ENCODE results near the gene SH2D5.

Gene SH2D5

DNA sequence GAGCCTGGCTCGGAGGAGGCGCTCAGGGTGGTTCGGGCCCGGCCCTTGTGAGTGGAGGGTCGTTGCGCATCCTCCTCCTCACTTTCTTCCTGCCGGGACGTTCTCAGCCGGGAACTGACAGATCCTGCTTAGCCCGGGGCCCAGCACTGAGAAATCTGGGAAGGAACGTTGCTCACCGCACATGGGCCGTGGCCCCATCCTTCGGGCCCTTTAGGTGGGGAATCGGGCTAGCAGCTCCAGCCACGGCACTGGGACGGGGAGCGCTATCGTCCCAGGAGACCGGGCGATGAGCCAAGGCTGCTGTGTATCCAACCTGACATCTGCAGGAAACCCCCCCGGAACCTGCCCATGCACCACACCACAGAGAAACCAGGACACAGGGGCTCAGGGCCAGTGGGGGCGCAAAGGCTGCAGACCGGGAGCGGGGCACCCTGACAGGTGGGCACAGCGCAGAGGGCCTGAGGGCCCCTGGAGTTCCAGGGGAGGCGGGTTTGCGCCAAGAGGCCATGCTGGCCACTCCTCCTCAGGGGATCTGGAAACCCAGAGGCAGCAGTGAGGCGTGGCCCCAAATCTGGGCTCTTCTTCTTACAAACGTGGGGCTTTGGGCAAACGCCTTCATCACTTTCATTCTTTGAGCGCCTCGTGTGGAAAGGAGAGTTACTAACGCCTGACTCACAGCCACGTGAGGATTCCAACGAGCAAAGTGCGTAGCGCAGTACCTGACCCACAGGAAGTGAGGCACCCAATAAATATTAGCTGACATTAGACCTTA lies at the start of gene SH2D5:
TSS of gene SH2D5 (minus strand) at position 116 of the 772 bp plus-strand sequence. CDS start 4,659 bp downstream, outside the sequence.
- no peaks in the 10 kb centered on the region for H3K9me3 Mint-ChIP-seq

DNA sequence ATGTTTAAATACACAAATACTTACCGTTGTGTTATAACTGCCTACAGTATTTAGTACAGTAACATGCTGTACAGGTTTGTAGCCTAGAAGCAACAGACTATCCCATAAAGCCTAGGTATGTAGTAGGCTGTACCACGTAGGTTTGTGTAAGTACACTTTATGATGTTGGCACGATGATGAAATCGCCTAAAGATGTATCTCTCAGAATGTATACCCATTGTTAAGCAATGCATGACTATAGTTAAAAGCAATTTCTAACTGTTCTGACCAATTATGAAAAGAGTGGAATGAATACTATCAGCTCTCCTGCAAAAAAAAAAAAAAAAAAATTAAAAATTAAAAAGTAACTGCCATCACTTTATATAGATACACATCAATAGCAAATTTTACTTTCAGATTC lies 43.2 kb upstream of the SH2D5 start:
- H3K4me3 Mint-ChIP-seq: no peak overlapping the region
- no peaks in the 10 kb centered on the region for H3K9me3 Mint-ChIP-seq
- H3K27me3 Mint-ChIP-seq: no peaks in the 10 kb centered on the region
- DNase-seq (no peak), ATAC-seq (no peak)
- H3K27ac Mint-ChIP-seq: no peak overlapping the region
- peaks cover 22% of the 10 kb centered on the region for H3K4me1 Mint-ChIP-seq

More for the DNA sequence above, at the start of gene SH2D5:
- DNase-seq: peak; percentile 66 to 80
- Mint-ChIP-seq H3K4me1 (peaks cover 35% of the 10 kb centered on the region), H3K4me3 (peak within 1 kb of the TSS; percentile 86 to 96), H3K27ac (peak within 1 kb of the TSS; percentile 63 to 93), H3K27me3 (peaks cover 39% of the 10 kb centered on the region)
- peak; percentile 89 for ATAC-seq

DNA sequence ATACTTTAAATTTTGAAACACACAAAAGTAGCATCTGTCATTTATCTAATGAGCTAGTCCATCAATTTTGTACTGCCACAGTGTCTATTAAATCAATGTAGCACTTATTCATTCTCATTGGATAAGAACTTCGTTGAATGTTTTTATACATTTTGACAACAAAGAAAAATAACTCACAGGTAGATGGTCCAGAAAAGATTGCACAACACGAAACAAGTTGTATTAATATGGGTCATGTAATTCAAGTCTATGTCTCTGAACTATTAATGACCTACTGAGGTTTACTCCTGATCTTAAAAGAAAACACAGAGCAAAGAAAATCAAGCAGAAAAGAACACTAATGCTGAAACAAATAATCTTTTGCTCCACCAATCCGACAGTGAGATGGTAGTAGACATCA lies 39.3 kb upstream of the SH2D5 start:
- Mint-ChIP-seq H3K9me3 (no peaks in the 10 kb centered on the region), H3K4me3 (no peak overlapping the region), H3K27me3 (no peaks in the 10 kb centered on the region), H3K27ac (no peak overlapping the region), H3K4me1 (peaks cover 7% of the 10 kb centered on the region)
- DNase-seq (no peak), ATAC-seq (no peak)

DNA sequence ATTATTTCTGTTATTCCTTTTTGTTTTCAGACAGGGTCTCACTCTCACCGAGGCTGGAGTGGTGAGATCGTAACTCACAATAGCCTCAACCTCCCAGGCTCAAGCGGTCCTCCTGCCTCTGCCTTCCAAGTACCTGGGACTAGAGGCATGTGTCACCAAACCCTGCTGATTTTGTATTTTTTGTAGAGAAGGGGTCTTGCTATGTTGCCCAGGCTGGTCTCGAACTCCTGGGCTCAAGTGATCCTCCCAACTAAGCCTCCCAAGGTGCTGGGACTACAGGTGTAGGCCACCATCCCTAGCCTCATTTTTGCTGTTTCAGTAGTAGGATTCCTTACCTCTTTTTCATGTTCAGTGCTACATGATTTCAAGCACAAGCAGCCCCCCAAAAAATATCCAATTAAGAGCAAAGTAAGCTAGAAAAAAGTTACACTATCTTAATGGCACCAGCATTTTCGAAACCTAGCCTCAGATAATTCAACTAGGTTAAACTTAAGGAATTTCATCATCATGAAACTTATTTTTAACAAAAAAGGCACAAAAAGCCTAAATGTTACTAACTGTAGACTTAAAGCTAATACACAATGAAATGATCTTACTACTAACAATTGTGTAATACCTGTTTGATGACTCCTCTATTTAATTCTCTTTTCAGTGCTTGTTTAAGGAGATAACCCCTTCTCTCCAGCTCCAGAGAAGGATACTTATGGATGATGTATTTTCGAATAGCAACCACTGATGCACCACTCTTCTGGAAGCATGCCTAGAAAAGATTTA lies 38.0 kb upstream of the SH2D5 start:
- ATAC-seq (no peak), DNase-seq (no peak)
- Mint-ChIP-seq H3K4me3 (no peak overlapping the region), H3K4me1 (no peaks in the 10 kb centered on the region), H3K27me3 (no peaks in the 10 kb centered on the region), H3K27ac (no peak overlapping the region), H3K9me3 (no peaks in the 10 kb centered on the region)

- no peak overlapping the region for H3K27ac Mint-ChIP-seq
- no peak overlapping the region for H3K4me3 Mint-ChIP-seq
- H3K4me1 Mint-ChIP-seq: no peaks in the 10 kb centered on the region
- no peaks in the 10 kb centered on the region for H3K27me3 Mint-ChIP-seq
- no peak for ATAC-seq
- H3K9me3 Mint-ChIP-seq: no peaks in the 10 kb centered on the region
- no peak for DNase-seq
These were observed 34.8 kb upstream of the SH2D5 start for GRCh38 chr1:20767271-20767670.

DNA sequence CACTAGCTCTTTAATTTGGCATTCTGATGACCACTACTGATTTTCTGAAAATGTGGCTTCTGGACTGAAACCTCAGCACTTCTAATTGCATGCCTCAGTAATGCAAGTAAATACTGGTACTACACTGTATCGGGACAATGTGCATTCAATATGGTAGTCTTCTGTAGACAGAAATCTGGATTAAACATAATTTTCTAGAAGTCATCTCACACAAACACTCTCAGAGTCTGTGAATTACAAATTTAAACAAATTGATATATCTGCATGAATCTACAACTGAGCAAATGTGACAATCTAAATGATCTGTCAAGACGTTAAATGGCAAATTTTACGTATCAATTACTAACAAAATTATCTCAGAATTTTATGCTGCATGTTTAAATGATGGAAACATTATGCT lies 30.9 kb upstream of the SH2D5 start:
- no peak overlapping the region for H3K27ac Mint-ChIP-seq
- no peaks in the 10 kb centered on the region for H3K9me3 Mint-ChIP-seq
- H3K27me3 Mint-ChIP-seq: no peaks in the 10 kb centered on the region
- no peak overlapping the region for H3K4me3 Mint-ChIP-seq
- ATAC-seq (no peak), DNase-seq (no peak)
- H3K4me1 Mint-ChIP-seq: no peaks in the 10 kb centered on the region

- Mint-ChIP-seq H3K27ac (peak overlapping the region in 1 of 2 donors; percentile 42), H3K4me3 (no peak overlapping the region), H3K9me3 (no peaks in the 10 kb centered on the region), H3K4me1 (no peaks in the 10 kb centered on the region), H3K27me3 (no peaks in the 10 kb centered on the region)
- ATAC-seq (no peak), DNase-seq (no peak)
These were observed 27.8 kb upstream of the SH2D5 start for GRCh38 chr1:20760322-20760721.

- no peak overlapping the region for H3K4me3 Mint-ChIP-seq
- H3K4me1 Mint-ChIP-seq: no peaks in the 10 kb centered on the region
- no peak overlapping the region for H3K27ac Mint-ChIP-seq
- DNase-seq (no peak), ATAC-seq (no peak)
- H3K27me3 Mint-ChIP-seq: no peaks in the 10 kb centered on the region
- H3K9me3 Mint-ChIP-seq: no peaks in the 10 kb centered on the region
These were observed 21.1 kb upstream of the SH2D5 start for GRCh38 chr1:20753589-20753988.

- DNase-seq: no peak
- no peaks in the 10 kb centered on the region for H3K4me1 Mint-ChIP-seq
- H3K27me3 Mint-ChIP-seq: no peaks in the 10 kb centered on the region
- H3K9me3 Mint-ChIP-seq: no peaks in the 10 kb centered on the region
- ATAC-seq: no peak
- H3K4me3 Mint-ChIP-seq: no peak overlapping the region
- peak overlapping the region; percentile 19 to 71 for H3K27ac Mint-ChIP-seq
These were observed 19.0 kb upstream of the SH2D5 start for GRCh38 chr1:20751462-20751990.

DNA sequence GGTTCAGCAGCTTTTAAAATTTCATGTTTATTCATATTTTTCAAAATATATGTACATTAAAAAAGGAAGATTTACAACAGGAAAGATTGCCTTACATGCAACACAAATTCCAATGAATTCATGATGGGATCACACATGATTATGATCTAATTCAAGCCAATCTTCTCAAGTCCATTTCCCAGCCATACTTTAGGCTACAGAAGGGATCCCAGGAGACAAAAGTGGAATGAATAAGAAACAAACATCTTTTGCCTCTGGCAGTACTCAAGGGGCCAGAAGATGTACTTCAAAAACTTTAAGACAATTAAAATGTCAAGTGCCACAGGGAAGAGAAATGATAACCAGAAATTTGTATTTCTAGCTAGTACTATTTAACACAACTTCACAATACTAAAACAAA lies 10.2 kb upstream of the SH2D5 start:
- peak overlapping the region in 1 of 2 donors; percentile 85 for H3K27ac Mint-ChIP-seq
- H3K4me1 Mint-ChIP-seq: no peaks in the 10 kb centered on the region
- no peak for DNase-seq
- no peaks in the 10 kb centered on the region for H3K27me3 Mint-ChIP-seq
- no peaks in the 10 kb centered on the region for H3K9me3 Mint-ChIP-seq
- no peak for ATAC-seq
- H3K4me3 Mint-ChIP-seq: no peak overlapping the region

DNA sequence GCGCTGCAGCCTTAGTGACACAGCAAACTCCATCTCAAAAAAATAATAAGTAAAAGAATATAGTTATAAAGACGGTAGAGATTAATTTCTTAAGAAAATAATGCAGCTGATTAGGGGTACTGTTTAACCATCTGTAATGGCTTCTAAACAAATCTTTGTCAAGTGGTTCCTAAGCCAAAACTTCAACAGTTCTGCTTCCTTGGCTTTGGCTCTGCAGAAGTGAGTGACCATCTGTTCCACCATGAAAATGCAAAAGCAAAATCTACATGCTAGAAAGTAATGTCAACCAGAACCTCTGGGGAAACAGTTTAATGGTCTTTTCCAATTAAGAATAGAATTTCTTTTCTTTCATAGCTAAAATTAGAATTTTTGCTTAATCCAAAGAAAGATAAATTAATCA lies 8.3 kb upstream of the SH2D5 start:
- Mint-ChIP-seq H3K9me3 (no peaks in the 10 kb centered on the region), H3K27ac (no peak overlapping the region), H3K4me3 (no peak overlapping the region), H3K4me1 (no peaks in the 10 kb centered on the region), H3K27me3 (no peaks in the 10 kb centered on the region)
- no peak for ATAC-seq
- DNase-seq: no peak

GRCh38 chr1:20739225-20739624 lies 6.7 kb upstream of the SH2D5 start:
- Mint-ChIP-seq H3K4me3 (no peak overlapping the region), H3K4me1 (no peaks in the 10 kb centered on the region), H3K27me3 (no peaks in the 10 kb centered on the region), H3K27ac (no peak overlapping the region), H3K9me3 (no peaks in the 10 kb centered on the region)
- ATAC-seq: no peak
- no peak for DNase-seq

GRCh38 chr1:20735581-20736111 lies 3.1 kb upstream of the SH2D5 start:
- Mint-ChIP-seq H3K4me1 (peaks cover 25% of the 10 kb centered on the region), H3K27ac (peak overlapping the region in 1 of 2 donors; percentile 87), H3K9me3 (no peaks in the 10 kb centered on the region), H3K27me3 (peaks cover 11% of the 10 kb centered on the region), H3K4me3 (no peak overlapping the region)
- ATAC-seq (no peak), DNase-seq (no peak)

DNA sequence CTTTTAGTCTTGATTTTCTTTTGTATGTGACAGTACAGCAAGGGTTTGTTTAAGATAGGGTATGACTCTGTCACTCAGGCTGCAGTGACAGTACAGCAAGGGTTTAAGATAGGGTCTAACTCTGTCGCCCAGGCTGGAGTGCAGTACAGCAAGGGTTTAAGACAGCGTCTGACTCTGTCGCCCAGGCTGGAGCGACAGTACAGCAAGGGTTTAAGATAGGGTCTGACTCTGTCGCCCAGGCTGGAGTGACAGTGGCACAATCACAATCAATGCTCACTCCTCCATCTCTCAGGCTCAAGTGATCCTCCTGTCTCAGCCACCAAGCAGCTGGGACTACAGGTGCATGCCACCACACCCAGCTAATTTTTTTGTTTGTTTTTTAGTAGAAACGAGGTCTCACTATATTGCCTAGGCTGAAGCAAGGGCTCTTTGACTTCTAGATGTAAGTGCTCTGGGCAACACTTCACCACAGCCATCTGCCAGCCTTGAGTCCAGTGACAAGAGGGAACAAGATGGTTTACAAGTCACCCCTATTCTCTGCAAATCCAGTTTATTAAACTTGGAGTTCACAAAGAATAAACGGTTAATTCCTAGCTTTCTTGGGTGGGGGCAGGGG lies 965 bp upstream of the SH2D5 start:
- no peaks in the 10 kb centered on the region for H3K9me3 Mint-ChIP-seq
- peak overlapping the region; percentile 27 to 63 for H3K27ac Mint-ChIP-seq
- H3K4me1 Mint-ChIP-seq: peaks cover 35% of the 10 kb centered on the region
- no peak for ATAC-seq
- peaks cover 32% of the 10 kb centered on the region for H3K27me3 Mint-ChIP-seq
- peak overlapping the region; percentile 86 to 95 for H3K4me3 Mint-ChIP-seq
- DNase-seq: no peak

DNA sequence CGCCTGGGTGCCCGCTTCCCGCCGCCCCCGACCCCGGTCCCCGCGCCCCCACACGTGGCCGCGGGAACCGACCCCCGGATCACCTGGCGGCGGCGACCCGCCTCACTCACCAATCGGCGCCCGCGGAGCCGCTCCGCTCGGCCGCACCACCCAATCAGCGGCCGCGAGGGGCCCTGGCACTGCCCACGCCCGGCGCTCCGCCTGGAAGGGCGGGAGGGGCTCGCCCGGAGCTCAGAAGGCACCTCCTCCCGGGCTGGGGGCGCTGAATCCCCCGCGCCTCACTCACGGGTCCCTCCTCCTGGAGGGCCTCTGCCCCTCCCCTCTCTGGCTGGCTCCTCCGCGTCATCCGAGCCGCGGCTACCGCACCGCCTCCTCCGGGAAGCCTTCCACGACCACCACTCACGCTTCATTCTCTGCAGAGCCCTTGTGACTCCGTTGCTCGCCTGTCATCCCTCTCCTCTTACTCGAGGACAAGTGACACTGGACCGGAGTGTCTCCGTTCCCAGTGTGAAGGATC lies 374 bp downstream of the SH2D5 start:
- H3K4me3 Mint-ChIP-seq: peak overlapping the region; percentile 86 to 95
- DNase-seq: peak; percentile 52 to 61
- H3K9me3 Mint-ChIP-seq: no peaks in the 10 kb centered on the region
- H3K4me1 Mint-ChIP-seq: peaks cover 35% of the 10 kb centered on the region
- peaks cover 40% of the 10 kb centered on the region for H3K27me3 Mint-ChIP-seq
- ATAC-seq: peak; percentile 54
- peak overlapping the region in 1 of 2 donors; percentile 93 for H3K27ac Mint-ChIP-seq
